HG03139 (cell line): ENCODE measurements around the gene MTREX.
"Not testable (repeated sequence)": the region's sequence is repeated elsewhere in the genome, so short reads cannot be mapped to it uniquely, and the experiment has no call there.

ENCODE experiments used
- ATAC-seq: cut with Tn5 transposase; IDR thresholded peaks from one replicate; pipeline ENCODE4 v1.9.1; 2021; ENCODE audit not compliant: unreplicated experiment

MTREX gene

DNA sequence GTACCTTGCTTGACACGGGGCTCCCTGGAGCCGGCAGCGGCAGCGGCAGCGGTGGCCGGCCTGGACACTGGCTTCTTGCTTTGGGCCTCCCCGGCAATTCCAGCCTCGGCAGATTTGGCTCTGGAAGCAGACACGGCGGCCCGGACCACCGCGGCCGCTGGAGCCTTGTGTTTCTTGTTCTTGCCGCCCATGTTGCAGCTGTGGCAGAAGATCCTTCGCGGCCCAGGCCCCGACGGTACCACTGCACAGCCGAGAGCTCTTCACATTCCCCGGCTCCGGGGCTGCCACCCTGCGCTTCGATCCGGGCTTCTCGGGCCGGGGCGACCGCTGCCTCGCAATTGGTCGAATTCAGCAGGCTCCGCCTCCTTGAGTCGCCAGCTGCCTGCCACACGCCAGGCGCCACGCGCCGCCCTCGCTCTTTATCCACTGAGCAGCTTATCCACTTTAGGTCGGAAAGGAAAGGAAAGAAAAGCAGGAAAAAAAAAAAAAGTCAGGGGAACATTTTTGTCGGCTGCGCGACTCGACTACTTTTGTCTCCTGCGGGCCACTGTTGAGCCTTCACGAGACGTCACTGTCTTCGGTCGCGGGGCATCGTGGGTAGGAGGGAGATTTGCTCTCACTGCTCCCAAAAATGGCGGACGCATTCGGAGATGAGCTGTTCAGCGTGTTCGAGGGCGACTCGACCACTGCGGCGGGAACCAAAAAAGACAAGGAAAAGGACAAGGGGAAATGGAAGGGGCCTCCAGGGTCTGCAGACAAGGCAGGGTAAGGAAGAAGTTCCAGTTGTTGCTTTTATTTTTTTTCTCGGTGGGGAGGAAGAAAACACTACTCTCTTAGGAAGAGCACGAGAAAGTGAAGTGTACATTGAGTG is at the start of gene MTREX, which contains the start of gene DHX29:
Gene MTREX (plus strand): TSS at position 607 of the 871 bp plus-strand sequence. CDS start 25 bp downstream, at position 632.
Gene DHX29 (minus strand): TSS at position 312 of the 871 bp plus-strand sequence. CDS start 121 bp downstream, at position 191.
- ATAC-seq: peak; percentile 90

DNA sequence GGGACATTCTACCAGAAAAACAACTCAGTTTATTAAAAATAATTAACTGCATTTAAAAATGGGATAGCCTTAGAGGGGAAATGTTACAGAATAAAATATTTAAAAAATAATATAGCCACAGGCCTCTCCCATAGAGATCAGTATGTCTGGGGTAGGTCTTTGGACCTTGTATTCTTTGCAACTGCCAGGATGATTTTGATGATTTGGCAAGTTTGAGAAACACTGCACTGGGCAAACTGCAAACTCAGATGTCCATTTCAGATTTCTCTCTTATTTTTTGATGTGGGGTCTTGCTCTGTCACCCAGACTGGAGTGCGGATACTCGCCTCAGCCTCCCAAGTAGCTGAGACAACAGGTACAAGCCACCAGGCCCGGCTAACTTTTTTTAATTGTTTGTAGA is 49.5 kb upstream of the MTREX start:
- ATAC-seq: no peak

DNA sequence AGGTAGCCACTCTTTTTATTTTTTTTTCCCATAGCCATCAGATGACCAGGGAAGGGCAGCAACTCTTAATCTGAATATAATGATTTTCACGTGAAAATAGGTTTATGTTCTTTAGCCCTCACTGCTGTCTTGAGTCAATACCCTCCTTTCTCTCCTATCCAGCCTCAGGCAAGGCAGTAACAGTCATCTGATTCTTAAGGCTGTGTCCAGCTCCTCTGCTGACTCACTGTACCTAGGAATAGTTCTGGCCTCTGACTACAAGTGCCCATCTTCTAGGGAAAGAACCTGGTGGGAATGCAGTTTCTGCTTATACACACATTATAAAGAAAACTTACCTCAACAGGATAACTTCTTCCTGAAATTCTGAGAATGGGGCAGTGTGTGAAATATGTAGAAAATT is 31.0 kb upstream of the MTREX start:
- no peak for ATAC-seq

DNA sequence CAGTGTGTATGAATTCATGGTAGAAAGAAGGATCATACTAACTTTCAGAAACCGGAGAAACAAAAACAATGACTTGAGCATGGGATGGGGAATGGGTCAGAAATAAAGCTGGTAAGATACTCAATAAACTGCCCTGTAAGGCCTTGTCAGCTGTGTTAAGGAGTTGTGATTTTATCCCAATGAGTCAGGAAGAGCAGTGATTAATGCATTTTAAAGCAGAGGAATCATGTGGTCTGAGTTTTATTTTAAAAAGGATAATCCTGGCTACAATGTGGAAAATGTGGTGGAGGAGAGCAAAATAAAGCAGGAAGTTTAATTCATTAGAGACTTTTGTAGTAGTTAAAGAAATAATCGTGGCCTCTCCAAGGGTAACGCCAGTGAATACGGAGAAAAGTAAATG is 29.0 kb upstream of the MTREX start:
- no peak for ATAC-seq

DNA sequence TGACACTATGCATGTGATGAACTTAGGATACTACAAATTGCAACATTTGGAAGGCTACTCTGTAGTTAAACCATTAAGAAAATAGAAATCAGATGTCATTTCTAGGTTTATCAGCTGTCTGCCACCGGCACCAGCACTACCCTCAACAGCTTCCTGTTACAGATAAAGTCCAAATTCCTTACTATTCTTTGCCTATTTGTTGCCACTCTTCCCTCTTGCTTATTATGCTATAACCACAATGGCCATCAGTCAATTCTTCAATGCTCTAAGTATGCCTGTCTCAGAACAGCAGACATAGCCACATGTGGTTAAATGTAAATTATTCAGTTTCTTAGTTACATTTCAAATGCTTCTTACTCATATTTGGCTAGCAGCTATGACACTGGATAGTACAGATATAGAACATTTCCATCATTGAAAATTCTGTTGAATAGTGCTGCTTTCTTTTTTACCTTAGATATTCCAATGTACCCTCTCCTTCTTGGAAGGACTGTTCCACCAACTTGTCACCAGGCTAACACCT is 21.3 kb upstream of the MTREX start:
- no peak for ATAC-seq

DNA sequence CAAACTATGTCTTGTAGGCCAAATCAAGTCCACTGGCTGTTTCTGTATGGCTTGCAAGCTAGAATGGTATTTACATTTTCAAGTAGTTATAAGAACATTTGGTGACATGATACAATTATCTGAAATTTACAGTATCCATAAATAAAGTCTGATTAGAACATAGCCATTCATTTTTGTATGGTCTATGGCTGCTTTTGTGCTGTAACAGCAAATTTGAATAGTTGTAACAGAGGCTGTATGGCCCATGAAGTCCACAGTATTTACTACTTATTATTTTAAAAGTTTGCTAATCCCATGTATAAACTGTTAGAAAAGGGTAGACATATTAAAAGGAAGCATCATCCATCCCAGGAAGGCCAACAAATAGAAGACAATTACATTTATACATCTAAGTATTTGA is 18.0 kb upstream of the MTREX start:
- ATAC-seq: no peak

DNA sequence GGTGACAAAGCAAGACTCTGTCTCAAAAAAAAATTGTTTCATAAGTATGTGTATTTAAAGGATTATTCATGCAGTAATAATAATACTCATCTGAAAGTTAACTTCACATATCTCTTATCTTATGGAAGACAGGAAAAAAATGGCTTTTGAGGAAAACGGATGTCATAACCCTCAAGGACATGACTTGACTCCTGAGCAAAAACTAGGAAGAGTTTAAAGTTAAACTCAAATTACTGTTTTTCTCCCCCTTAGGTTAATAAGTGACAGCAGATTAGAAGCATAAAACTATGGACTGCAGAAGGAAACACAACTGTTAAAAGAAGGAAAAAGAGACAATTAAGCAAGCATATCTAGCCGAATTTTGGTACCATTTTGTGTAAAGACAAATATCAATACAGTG is 16.8 kb upstream of the MTREX start:
- ATAC-seq: no peak

DNA sequence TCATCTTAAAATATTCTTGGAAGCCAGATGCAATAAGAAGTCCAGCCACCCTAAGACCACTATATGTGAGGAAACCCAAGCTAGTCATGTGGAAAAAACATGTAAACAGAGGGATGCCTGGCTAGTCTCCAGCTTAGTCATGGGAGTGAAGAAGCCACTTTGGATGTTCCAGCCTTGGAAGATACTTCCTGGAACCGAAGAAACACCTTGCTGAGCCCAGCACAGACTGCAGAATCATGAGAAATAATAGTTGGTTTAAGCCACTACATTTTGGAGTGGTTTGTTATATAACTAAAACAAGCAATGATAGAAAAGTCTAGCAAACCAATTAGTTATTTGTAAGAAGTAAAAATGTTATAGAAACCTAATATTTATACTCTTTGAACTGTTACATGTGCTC is 12.9 kb upstream of the MTREX start:
- no peak for ATAC-seq

DNA sequence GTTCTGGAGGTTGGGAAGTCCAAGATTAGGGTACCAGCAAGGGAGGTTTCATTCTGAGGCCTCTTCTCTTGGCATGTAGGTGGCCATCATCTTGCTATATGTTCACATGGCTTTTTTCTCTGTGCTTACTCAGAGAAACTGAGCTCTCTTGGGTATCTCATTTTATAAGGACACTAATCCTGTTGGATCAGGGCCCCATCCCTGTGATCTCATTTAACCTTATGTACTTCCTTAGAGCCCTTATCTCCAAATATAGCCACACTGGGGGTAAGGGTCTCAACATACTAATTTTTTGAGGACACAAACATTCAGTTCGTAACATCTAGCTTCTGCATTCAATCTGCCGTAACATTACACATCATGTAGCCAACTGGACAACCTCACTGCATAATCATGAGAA is 6.9 kb upstream of the MTREX start:
- no peak for ATAC-seq

DNA sequence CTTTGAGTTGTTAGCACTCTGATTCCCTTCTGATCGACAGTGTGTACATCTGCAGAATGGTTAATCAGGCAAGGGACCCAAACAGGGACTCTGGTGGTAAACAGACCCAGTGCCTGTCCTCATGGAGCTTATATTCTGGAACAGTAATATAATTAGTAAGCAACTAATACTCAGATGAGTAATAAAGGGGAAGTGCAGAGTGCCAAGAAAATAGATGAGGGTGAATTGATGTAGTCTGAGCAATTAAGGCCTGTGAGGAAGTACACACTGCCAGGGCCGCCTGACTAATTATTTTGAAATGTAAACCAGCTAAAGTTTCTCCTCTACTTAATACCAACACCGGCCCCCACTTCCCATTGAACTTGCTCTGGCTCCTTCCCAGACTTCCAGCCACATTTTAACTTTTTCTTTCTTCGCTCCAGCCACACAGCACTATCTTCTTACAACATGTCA is 4.5 kb upstream of the MTREX start:
- ATAC-seq: no peak

DNA sequence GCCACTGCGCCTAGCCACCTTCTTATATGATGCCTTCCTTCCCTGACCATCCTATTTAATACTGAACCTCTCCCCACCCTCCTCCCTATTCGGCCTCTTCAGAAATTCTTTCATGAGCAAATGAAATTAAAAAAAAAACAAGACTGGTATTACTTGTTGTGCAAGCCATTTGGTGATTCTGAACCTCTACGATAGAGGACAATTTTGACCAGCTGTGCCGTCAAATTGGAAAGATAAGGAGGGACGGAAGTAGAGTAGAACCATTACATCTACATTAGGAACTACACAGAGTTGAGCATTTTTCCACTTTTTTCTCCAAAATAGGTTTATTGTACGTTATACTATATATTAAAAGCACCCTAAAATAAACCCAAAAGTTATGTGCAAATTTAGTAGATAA is 3.2 kb upstream of the MTREX start:
- ATAC-seq: no peak

DNA sequence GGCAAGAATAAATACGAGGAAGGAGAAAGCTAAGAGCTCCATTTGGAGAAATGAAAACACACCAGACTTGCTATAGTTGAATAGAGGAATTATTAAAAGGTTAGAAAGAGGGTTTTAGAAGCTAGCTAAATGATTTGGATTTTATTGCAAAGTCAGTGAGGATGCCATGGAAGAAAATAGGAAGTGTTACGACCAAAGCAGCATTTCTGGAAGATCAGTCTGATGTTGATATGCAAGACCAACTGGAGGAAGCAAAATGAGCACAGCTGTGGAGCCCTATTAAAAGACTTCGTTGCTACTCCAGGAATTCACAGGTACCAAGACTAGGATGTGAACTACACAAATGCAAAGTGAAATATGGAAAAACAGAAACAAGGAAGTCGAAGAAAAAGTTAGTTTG is 2.4 kb upstream of the MTREX start:
- no peak for ATAC-seq

DNA sequence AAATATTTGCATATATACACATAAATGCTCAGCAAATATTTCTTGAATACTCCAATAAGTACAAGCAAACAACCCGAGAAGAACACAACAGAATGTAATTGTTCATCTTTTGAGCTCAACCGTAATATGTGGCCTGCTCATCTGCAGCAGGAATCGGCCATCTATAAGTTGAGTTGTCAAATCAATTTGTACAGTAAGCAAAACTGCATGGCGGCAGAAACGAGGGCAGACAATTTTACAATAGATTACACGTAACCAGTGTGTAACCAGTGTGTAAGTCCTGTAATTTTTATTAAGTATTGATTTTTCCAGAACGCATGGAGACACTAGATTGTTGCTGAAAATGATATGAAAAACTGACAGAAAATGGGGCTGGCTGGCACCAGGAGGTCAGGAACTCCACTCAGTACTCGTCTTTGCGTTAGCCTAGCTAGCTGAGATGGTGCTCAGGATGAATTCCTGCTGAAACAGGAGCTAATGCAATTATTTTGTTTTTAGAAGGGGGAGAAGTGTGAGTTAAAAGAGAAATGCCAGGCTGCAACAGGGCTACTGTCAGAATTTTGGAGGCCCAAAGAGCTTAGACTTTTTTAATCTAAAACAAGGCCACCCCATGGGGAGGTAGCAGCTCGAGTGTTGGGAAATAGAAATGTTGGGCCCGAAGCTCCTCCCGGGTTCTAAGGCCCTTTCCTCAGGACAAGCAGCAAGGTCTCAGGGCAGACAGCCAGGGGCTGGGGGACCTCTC is 977 bp upstream of the MTREX start:
- no peak for ATAC-seq

DNA sequence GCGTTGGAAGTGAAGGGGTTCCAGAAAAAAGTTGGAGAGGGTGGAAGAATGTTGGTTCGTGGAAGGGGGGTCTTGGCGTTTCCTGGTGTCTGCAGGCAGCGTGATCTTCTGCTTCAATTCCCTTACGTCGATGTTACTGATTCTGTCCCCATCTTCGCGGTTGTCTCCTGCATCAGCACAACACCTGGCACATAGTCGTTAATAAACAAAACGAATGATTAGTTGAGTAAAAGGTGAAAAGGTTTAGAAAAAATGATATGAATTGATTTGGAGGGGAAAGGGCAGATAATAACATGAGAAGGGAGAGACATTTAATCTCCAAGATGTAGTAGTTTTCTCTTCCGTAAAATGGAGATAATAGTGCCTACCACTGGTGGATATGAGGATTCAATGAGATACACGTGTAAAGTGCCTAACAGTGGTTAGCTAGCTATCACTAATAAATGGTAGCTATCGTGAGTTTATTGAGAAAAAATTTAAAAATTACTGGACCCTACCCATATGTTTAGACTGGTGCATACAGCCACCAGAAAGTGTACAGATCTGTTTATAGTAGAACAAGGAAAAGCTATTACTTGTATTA is 556 bp downstream of the MTREX start:
- peak; percentile 10 for ATAC-seq

DNA sequence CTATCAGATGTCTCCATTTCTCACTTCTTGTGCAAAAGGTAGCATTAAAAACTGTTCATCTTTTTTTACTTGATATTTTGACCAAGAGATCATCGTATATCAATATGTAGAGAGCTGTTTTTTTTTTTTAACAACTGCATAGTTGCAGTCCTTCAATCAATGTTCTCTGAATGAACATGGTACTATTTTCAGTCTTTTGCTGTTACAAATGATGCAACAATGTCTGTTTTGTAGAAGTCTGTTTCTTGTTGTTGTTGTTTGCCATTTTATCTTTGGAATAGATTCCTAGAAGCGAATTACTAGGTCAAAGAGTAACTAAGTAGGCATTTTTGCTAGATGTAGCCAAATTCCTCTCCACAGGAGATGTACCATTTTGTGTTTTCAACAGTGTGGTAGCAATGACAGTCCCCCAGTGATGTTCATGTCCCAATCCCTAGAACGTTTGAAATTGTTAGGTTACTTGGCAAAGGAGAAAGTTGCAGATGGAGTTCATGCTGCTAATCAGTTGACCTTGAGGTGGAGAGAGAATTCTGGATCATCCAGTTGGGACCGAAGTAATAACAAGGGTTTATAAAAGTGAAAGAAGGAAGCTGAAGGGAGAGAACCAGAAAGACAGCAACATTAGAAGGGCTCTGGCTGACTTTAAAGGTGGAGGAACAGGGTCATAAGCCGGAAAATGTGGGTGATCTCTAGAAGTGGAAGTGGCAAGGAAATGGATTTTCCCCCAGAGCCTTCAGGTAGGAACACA is 6.3 kb downstream of the MTREX start:
- no peak for ATAC-seq

DNA sequence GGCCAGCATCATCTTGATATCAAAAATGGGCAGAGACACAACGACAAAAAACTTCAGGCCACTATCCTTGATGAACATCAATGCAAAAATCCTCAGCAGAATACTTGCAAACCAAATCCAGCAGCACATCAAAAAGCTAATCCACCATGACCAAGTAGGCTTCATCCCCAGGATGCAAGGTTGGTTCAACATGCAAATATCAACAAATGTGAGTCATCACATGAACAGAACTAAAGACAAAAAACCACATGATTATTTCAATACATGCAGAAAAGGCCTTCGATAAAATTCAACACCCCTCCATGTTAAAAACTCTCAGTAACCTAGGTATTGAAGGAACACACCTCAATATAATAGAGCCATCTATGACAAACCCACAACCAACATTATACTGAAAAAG is 8.5 kb downstream of the MTREX start:
- ATAC-seq: no peak

DNA sequence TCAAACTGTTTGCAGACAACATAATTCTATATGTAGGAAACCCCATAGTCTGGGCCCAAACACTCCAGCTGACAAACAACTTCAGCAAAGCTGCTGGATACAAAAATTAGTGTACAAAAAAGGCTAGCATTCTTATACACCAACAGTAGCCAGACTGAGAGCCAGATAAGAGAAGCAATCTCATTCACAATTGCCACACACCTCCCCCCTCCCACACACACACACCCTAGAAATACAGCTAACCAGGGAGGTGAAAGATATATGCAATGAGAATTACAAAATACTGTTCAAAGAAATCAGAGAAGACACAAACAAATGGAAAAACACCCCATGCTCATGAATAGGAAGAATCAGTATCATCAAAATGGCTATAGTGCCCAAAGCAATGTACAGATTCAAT is 9.0 kb downstream of the MTREX start:
- no peak for ATAC-seq

DNA sequence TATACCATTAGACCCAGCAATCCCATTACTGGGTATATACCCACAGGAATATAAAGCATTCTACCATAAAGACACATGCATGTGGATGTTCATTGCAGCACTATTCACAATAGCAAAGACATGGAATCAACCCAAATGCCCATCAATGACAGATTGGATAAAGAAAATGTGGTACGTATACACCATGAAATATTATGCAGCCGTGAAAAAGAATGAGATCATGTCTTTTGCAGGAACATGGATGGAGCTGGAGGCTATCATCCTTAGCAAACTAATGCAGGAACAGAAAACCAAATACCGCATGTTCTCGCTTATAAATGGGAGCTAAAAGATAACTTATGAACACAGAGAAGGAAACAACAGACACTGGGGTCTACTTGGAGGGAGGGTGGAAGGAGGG is 10.4 kb downstream of the MTREX start:
- ATAC-seq: not testable (repeated sequence)

DNA sequence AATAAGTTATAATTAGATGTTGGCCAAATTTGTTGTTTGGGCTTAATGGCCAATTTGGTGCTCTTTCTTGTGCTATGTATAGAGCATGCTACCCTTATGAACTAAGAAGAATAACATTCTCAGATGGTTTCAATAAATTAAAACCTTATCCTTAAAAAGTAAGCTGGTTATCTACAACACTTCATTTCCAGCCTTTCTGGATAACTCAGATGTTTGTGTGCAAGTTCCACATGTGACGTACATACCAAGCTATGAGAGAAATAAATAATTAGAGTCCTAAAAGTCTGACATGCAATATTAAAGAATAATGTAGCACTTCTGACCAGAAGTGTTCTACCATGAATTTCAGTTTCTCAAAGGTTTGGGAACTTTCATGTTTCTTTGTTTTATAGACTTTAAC is 11.7 kb downstream of the MTREX start:
- ATAC-seq: no peak

DNA sequence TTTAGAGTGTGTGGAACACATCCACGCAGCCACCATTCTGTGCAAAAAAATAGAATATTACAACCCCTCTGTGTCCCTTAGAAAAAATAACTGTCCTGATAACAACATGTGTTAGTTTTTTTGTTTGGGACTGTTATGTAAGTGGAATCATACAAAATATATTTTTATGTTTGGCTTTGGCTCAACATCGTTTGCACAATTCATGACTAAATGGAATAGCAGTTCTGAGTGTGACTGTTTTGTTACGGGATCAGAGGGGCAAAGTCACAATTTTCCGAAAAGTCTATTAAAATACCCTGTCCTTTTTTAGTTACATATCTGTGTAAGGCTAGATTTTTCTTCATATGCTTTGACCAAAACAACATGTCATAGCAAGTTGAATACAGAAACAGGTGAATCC is 12.8 kb downstream of the MTREX start:
- ATAC-seq: no peak

DNA sequence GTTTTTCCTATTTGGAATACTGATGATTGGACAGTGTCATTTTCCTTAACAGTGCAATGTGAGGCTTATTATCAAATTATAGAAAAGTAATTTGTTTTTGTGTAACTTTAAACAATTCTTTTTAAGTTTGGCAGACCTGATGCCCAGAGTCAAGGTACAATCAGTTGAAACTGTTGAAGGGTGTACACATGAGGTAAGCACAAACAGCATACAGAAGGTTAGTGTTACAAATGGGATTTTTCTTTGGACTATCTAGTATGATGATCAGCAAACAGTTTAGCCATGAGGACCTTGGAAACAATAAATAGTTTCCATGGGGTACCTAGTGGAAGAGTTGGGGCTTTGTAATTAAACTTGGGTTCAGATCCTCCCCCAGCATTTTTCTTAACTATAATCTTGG is 16.2 kb downstream of the MTREX start:
- no peak for ATAC-seq
